ENCODE measurements around the gene ZC3H15.
"Not testable (repeated sequence)": the region's sequence is repeated elsewhere in the genome, so short reads cannot be mapped to it uniquely, and the experiment has no call there.

ZC3H15 gene

GRCh38 chr2:186485871-186486650, at the start of gene ZC3H15:
ZC3H15 (plus strand) TSS chr2:186486260; CDS start chr2:186486383, 123 bp downstream.
- peak; percentile 95 for DNase-seq (ENCODE audit: low read depth)
- peak within 1 kb of the TSS; percentile 73 for H3K4me3 ChIP-seq (ENCODE audit: low read depth, low read length)

DNA sequence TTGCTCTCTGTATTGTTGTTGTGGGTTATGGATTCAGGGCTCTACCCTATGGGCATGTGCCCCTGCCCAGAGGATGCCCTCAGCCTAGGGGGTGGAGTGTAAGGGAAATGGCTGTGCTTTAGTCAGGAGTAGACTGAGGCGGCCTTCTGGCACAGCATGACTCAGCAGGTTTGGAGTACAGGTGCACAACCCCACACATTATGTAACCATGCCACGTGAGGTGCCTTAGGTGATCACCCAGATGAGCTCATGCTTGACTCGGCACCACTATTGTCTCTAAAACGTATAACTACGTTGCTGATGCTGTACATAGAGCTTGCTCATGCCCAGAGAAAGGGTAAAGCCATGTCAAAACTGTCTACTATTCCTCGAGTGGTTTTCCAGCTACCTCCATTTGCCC, 48.3 kb upstream of the ZC3H15 start:
- no peak for DNase-seq (ENCODE audit: low read depth)
- no peak overlapping the region for H3K4me3 ChIP-seq (ENCODE audit: low read depth, low read length)

DNA sequence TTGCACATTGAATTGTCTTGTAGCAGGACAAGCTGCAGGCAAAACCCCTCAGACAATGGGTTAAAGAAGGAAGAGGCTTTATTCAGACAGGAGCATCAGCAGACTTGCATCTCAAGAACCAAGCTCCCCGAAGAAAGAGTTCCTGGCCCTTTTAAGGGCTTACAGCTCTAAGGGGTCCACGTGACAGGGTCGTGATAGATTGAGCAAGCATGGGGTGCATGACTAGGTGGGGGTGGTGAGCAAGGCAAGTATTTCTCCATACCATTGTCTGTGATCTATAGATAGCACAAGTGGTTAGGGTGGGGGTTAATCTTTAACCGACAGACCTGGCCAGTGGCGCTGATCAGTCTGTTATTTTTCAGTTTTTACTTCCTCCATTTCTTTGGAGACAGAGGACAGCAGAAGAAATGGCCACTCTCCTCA, 46.4 kb upstream of the ZC3H15 start:
- DNase-seq (ENCODE audit: low read depth); H3K4me3 ChIP-seq (ENCODE audit: low read depth, low read length): not testable (repeated sequence)

- H3K4me3 ChIP-seq (ENCODE audit: low read depth, low read length), result no peak overlapping the region
- DNase-seq (ENCODE audit: low read depth), result no peak
Observed at GRCh38 chr2:186440506-186440905, 45.6 kb upstream of the ZC3H15 start.

GRCh38 chr2:186442885-186443284, 43.2 kb upstream of the ZC3H15 start:
- H3K4me3 ChIP-seq (ENCODE audit: low read depth, low read length), result no peak overlapping the region
- DNase-seq (ENCODE audit: low read depth), result no peak

DNA sequence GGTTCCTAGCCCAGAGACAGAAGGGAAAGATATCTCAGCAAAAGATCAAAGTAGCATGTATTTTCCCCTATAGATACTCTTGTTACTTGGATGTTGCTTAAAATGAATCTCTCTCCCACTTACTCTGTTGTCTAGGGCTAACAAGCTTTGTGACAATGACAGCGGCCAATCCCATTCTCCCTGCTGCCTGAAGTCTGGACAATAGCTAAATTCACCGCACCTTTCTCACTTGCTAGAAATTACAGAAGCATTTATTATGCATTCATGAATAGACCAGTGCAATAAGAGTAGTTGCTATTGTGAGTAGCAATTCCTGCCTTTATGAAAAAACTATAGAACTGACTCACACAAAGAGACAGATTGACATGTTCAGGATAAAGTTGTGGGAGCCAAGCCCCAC, 42.2 kb upstream of the ZC3H15 start:
- H3K4me3 ChIP-seq (ENCODE audit: low read depth, low read length), result no peak overlapping the region
- no peak for DNase-seq (ENCODE audit: low read depth)

DNA sequence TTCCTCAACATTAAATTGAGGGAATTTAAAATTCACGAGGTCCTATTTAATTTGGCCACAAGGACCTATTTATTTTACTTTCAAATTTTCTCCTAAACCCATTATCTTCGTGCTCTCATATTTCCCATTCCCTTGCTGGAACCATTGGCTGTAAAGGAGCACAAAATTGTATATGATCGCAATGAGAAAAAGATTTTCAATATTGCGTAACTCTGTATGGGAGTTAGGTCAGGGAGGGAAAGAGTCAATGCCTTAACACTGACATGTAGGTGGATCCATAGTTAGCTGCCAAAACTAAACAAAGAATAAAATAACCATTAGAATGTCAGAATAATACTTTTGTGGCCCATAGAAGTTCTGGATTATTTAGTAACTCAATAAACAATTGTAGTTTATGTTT, 40.6 kb upstream of the ZC3H15 start:
- DNase-seq (ENCODE audit: low read depth), result no peak
- H3K4me3 ChIP-seq (ENCODE audit: low read depth, low read length), result no peak overlapping the region

DNA sequence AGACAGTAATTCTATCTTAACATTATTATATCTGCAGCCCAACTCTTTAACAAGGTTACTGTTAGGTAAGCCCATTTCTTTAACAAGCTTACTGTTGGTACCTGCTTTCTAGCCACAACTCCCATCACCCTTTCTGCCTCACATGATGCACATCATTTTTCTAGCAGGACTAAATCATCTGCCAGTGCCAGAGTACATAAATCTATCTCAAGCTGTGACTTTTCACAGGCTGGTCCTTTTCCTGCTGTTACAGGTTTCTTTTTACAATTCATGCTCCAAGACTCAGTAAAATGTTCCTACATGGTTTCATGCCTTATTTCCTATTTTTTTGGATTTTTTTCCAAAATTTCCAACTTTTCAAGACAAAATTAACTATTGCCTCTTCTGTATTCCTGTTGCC, 30.4 kb upstream of the ZC3H15 start:
- no peak overlapping the region for H3K4me3 ChIP-seq (ENCODE audit: low read depth, low read length)
- DNase-seq (ENCODE audit: low read depth), result no peak

DNA sequence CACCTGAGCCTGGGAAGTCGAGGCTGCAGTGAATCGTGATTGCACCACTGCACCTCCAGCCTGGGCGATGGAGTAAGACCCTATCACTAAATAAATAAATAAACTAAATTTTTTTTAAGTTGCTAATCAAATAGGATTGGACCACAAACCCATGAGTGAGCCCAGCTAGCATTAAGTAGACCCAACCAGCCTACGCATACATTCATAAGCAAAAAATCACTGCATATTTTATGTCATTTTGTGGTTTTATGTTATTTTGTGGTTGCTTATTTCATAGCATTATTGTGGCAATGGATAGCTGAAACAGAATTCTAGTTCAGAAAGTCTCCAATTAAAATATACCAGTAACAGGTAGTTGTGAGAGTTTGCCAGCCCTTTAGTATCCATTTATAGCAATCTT, 29.1 kb upstream of the ZC3H15 start:
- no peak overlapping the region for H3K4me3 ChIP-seq (ENCODE audit: low read depth, low read length)

DNA sequence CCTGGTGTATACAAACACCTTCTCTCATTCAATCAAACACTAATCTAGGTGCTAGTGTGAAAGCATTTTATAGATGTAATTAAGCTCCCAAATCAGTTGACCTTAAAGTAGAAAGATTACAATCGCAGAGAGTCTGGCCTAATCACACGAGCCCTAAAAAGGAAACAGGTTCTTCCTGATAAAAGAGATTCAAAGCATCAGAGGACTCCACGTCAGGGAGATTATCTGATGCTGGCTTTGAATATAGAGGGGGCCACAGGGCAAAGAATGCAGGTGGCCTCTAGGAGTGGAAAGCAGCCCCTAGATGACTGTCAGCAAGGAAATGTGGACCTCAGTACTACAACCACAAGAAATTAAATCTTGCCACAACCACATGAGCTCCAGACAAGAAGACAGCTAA, 28.2 kb upstream of the ZC3H15 start:
- DNase-seq (ENCODE audit: low read depth), result no peak
- H3K4me3 ChIP-seq (ENCODE audit: low read depth, low read length), result no peak overlapping the region

More for the DNA sequence above, 29.1 kb upstream of the ZC3H15 start:
- DNase-seq (ENCODE audit: low read depth), result peak; percentile 43

GRCh38 chr2:186459009-186459408, 27.1 kb upstream of the ZC3H15 start:
- DNase-seq (ENCODE audit: low read depth), result no peak
- no peak overlapping the region for H3K4me3 ChIP-seq (ENCODE audit: low read depth, low read length)

DNA sequence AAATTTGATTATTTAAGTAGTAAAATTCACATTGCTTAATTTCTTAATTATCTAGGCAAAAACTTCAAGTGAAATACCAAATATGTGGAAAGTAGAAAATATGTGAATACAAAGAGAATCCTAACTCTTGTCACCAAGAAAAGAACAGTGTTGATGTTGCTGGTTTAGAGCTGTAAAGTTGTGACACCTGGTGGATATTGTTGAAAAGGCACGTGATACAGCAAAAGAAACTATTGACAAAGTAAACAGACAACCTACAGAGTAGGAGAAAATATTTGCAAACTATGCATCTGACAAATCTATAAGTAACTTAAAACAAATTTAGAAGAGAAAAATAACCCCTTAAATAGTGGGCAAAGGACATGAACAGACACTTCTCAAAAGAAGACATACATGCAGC, 25.6 kb upstream of the ZC3H15 start:
- no peak for DNase-seq (ENCODE audit: low read depth)
- H3K4me3 ChIP-seq (ENCODE audit: low read depth, low read length), result no peak overlapping the region

- H3K4me3 ChIP-seq (ENCODE audit: low read depth, low read length), result no peak overlapping the region
- DNase-seq (ENCODE audit: low read depth), result no peak
Observed at GRCh38 chr2:186466743-186467142, 19.3 kb upstream of the ZC3H15 start.

- DNase-seq (ENCODE audit: low read depth), result no peak
- no peak overlapping the region for H3K4me3 ChIP-seq (ENCODE audit: low read depth, low read length)
Observed at GRCh38 chr2:186467421-186467820, 18.6 kb upstream of the ZC3H15 start.

- not testable (repeated sequence) for DNase-seq (ENCODE audit: low read depth); H3K4me3 ChIP-seq (ENCODE audit: low read depth, low read length)
Observed at GRCh38 chr2:186472722-186473493, 13.2 kb upstream of the ZC3H15 start.

DNA sequence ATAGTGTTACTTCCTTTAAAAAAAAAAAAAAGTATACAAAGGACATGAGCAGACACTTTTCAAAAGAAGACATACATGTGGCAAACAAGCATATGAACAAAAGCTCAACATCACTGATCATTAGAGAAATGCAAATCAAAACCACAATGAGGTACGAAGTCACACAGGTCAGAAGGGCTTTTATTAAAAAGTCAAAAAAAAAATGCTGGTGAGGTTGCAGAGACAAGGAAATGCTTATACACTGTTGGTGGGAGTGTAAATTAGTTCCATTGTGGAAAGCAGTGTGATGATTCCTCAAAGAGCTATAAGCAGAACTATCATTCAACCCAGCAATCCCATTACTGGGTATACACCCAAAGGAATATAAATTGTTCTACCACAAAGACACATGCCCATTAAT, 11.8 kb upstream of the ZC3H15 start:
- not testable (repeated sequence) for DNase-seq (ENCODE audit: low read depth); H3K4me3 ChIP-seq (ENCODE audit: low read depth, low read length)

- no peak for DNase-seq (ENCODE audit: low read depth)
- H3K4me3 ChIP-seq (ENCODE audit: low read depth, low read length), result no peak overlapping the region
Observed at GRCh38 chr2:186477790-186478189, 8.3 kb upstream of the ZC3H15 start.

DNA sequence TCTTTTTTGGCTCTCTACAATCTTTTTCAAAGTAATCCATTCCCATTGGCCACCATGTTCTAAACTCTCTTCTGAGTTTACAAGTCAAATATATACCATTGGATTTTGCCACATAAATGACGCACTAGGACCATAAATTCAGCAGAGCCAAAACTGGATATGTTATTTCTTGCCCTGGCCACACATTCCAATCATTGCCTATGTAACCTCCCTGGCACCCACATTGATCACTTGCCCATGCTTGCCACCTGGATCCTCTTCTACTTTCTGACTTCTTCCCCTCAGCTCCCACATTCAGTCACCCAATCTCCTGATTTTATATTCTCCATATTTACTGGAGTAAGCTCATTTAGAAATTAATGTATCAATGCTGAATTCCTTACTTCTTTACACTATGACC, 5.1 kb upstream of the ZC3H15 start:
- no peak overlapping the region for H3K4me3 ChIP-seq (ENCODE audit: low read depth, low read length)

DNA sequence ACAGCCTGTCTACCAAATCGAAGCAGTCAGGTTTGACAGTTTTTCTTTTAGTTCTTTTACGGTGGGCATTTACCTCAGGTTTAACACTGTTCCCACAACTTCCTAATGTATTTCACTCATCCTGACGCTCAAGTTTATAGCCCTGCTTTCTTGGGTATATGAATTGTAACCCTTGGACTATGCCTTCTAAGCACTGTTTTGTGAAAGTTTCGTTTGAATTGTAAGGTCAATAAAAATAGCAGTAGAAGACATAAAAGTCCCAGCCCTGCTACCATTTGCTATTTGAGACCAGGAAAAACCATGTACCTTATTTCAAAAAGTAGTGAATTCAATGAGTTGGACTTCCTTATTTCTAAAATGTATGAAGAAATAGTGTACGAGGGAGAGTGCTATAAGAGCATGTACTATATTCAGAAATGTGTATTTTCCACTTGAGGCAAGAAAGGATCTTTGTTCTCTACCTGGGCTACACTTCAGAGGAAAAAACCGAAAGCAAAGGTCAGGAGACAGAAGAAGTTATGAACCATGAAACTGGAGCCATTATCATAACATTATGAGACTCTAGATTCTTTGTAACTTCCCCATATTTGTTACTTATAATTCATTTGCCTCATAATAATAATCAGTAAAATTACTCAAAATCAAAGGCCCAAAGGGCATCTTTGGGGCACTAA, 1.9 kb upstream of the ZC3H15 start:
- no peak overlapping the region for H3K4me3 ChIP-seq (ENCODE audit: low read depth, low read length)
- DNase-seq (ENCODE audit: low read depth), result no peak

More for the DNA sequence above, 5.1 kb upstream of the ZC3H15 start:
- no peak for DNase-seq (ENCODE audit: low read depth)

- peak overlapping the region; percentile 73 for H3K4me3 ChIP-seq (ENCODE audit: low read depth, low read length)
- no peak for DNase-seq (ENCODE audit: low read depth)
Observed at GRCh38 chr2:186485576-186485870, 537 bp upstream of the ZC3H15 start.

Measured in skeletal muscle cell (primary cell).